ENCODE data around the gene PRKAG2.

GRCh38 chr7:151814400-151815009, 62.4 kb downstream of the PRKAG2 start:
- TF ChIP-seq CTCF (conservative IDR thresholded peaks at IDR 0.05; ENCODE audit: low read depth, low read length) (no peak), EZH2phosphoT487 (IDR thresholded peaks at IDR 0.05; ENCODE audit: borderline replicate concordance, low read length) (no peak)

Measured in PC-3 (cell line).